Measurements from ENCODE around the gene MYLK3. TPM values are rescaled to one million over a fixed set of nuclear protein-coding genes. Genes with fewer than 3 reads are reported as not detected.

MYLK3 gene
- total and polyA plus RNA-seq, 7 donors = under 0.01 to 0.16 (median 0.04) TPM; not detected in 1

GRCh38 chr16:46759309-46759708, 11.2 kb upstream of the MYLK3 start:
- intact Hi-C loops (cut with DNase I) = no loop called here
- WGBS, 2 donors = 88 to 94% methylated on average over 5 of the region's 5 CpGs
- no peak for DNase-seq
- Histone ChIP-seq H3K9me3 (no peaks in the 10 kb centered on the region), H3K27ac (no peak overlapping the region), H3K4me1 (no peaks in the 10 kb centered on the region), H3K27me3 (peaks cover 0 to 37% (median 8%) of the 10 kb centered on the region in 3 donors), H3K36me3 (no peaks in the 10 kb centered on the region), H3K4me3 (no peak overlapping the region)
- TF ChIP-seq EP300 (IDR thresholded peaks at IDR 0.05) (no peak), CTCF (IDR thresholded peaks at IDR 0.05) (no peak), POLR2AphosphoS5 (IDR thresholded peaks at IDR 0.05) (no peak), POLR2A (IDR thresholded peaks at IDR 0.05) (no peak)

- H3K4me1 ChIP-seq = no peaks in the 10 kb centered on the region
- intact Hi-C loops (cut with DNase I) = no loop called here
- DNase-seq = no peak
- H3K4me3 ChIP-seq = no peak overlapping the region
- WGBS, 2 donors = 49 to 60% methylated on average over 21 of the region's 21 CpGs
- no peaks in the 10 kb centered on the region for H3K36me3 ChIP-seq
- no peaks in the 10 kb centered on the region for H3K9me3 ChIP-seq
- TF ChIP-seq POLR2A (IDR thresholded peaks at IDR 0.05) (no peak), EP300 (IDR thresholded peaks at IDR 0.05) (no peak), POLR2AphosphoS5 (IDR thresholded peaks at IDR 0.05) (no peak), CTCF (IDR thresholded peaks at IDR 0.05) (no peak)
- peaks cover 0 to 37% (median 8%) of the 10 kb centered on the region in 3 donors for H3K27me3 ChIP-seq
- H3K27ac ChIP-seq = no peak overlapping the region
Observed at GRCh38 chr16:46757339-46758050, 9.4 kb upstream of the MYLK3 start.

DNA sequence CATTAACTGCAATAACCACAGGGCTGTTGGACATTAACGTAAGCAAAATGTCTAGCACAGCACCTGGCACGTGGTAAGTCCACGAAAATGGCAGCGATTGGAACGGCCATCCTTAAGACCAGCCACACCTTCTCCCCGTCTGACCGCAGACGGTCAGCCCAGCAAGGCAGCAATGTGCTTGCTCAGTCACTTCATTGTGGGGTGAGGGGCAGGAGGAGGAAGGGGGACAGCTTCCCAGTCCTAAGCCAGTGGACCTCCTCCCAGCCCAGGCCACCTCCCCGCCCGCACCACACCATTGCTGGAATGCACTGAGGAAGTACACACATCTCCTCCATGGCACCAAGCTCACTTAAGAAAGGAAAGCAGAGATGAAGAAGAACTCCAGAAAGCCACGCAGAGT, 8.6 kb upstream of the MYLK3 start:
- H3K4me3 ChIP-seq = no peak overlapping the region
- no peak for DNase-seq
- peaks cover 0 to 37% (median 8%) of the 10 kb centered on the region in 3 donors for H3K27me3 ChIP-seq
- no peak overlapping the region for H3K27ac ChIP-seq
- WGBS, 2 donors = 88% methylated on average over 11 of the region's 11 CpGs
- intact Hi-C loops (cut with DNase I) = no loop called here
- no peaks in the 10 kb centered on the region for H3K4me1 ChIP-seq
- H3K9me3 ChIP-seq = no peaks in the 10 kb centered on the region
- TF ChIP-seq CTCF (IDR thresholded peaks at IDR 0.05) = no peak
- no peak for TF ChIP-seq EP300 (IDR thresholded peaks at IDR 0.05)
- TF ChIP-seq POLR2A (IDR thresholded peaks at IDR 0.05) = no peak
- no peak for TF ChIP-seq POLR2AphosphoS5 (IDR thresholded peaks at IDR 0.05)
- H3K36me3 ChIP-seq = no peaks in the 10 kb centered on the region

DNA sequence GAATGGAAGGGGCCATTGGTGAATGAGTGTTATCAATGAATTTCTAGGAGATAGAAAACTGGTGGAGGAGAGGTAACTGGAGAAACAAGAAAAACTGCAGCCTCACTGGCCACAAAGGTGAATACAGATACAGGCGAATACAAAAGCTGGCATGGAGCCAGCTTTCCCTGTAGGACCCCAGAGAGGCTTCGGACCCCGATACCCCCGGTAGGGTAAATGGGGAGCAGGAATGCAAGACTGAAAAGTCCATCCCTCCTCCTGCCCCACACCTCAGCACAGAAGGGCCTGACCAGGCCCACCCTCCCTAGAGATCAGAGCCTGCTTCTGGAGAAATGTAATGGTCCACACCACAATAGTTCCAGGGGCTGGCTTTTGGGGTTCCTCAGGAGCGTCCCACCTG, 4.9 kb upstream of the MYLK3 start:
- Histone ChIP-seq H3K27ac (no peak overlapping the region), H3K4me1 (peaks cover 0 to 5% (median 0%) of the 10 kb centered on the region in 4 donors), H3K27me3 (peaks cover 0 to 17% (median 0%) of the 10 kb centered on the region in 3 donors), H3K36me3 (no peaks in the 10 kb centered on the region), H3K4me3 (no peak overlapping the region), H3K9me3 (no peaks in the 10 kb centered on the region)
- 79 to 89% methylated on average over 5 of the region's 5 CpGs for WGBS, 2 donors
- TF ChIP-seq CTCF (IDR thresholded peaks at IDR 0.05) (no peak), POLR2AphosphoS5 (IDR thresholded peaks at IDR 0.05) (no peak), POLR2A (IDR thresholded peaks at IDR 0.05) (no peak), EP300 (IDR thresholded peaks at IDR 0.05) (no peak)
- intact Hi-C loops (cut with DNase I) = no loop called here
- DNase-seq = no peak

Data from sigmoid colon (tissue), 7 donors.